Stimulated activated CD4-positive, alpha-beta T cell treated with anti-CD3 and anti-CD28 coated beads, Interleukin-2, amount 100 ng/mL, for 24 hours (primary cell): ENCODE measurements around the gene PARVG.
A peak's percentile ranks its signal among the peaks of the same experiment; 100 is the strongest.

Experiments used
- DNase-seq, 2 donors: peaks; one replicate each; pipeline ENCODE4 v3.0.0-alpha.2; 2020

Gene PARVG

GRCh38 chr22:44247923-44248892 lies 67.5 kb downstream of the PARVG start:
- DNase-seq = no peak

DNA sequence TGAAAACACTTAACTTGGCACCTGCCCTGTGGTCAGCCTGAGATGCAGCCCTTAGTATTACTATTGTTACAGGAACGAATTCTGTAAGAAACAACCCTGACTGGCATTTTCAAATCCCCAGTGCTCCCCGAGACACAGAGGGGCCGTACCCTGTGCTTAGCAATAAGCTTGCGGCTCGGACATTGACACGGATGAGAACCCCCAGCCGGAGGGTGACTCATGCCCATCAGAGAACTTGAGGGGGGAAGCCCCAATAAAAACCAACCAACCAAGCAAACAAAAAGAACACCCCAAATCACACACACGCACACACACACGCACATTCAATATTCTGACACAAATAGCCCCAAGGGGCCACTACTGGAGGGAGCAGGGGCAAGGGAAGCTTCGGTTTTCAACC lies 68.2 kb downstream of the PARVG start:
- no peak for DNase-seq

- no peak for DNase-seq
These were observed 68.8 kb downstream of the PARVG start for GRCh38 chr22:44249376-44250147.

- DNase-seq = peak in 1 of 2 donors; percentile 1
These were observed 74.1 kb downstream of the PARVG start for GRCh38 chr22:44254811-44255210.

GRCh38 chr22:44256085-44256484 lies 75.4 kb downstream of the PARVG start:
- peak in 1 of 2 donors; percentile 6 for DNase-seq

GRCh38 chr22:44256556-44257485 lies 76.1 kb downstream of the PARVG start:
- peak in 1 of 2 donors; percentile 8 for DNase-seq
